NCI-H1417 (cell line): ENCODE results near the gene UHRF1.
"Not testable (repeated sequence)": the region's sequence is repeated elsewhere in the genome, so short reads cannot be mapped to it uniquely, and the experiment has no call there.

Source experiments
- DNase-seq, 3 experiments: peaks; one replicate each; lab custom pipeline; 2025; lab: John Stamatoyannopoulos, UW

UHRF1 gene

DNA sequence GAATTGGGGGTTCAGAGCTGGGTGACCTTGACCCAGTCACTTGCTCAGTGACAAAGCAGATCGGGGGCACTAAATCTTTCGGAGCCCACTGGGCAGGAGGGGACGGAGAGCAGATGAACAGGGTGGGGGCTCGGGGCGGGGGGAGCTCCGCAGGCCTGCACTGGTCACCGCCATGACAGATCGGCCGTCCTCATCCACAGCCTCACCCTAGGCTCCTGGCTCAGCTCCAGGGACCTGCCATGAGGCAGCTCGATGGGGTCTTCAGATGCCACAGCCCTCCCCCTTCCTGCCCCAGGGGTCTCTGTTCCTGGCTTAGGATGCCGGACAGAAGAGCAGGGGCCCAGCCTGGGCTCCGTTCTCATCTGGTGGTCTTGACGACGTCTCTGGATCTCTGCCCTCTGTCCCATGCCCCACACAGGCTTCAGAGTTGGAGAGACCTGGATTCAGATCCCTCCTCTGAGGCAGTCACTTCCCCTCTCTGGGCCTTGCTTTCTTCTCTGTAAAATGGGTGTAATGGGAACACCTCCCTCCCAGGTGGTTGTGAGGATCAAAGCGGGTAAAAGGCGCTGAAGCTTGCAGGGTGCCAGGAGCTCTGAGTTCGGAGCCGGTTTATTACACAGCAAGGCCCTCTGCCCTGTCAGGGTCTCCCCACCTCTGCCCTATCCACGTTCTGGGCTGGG is 62.7 kb downstream of the UHRF1 start:
- DNase-seq, result no peak

DNA sequence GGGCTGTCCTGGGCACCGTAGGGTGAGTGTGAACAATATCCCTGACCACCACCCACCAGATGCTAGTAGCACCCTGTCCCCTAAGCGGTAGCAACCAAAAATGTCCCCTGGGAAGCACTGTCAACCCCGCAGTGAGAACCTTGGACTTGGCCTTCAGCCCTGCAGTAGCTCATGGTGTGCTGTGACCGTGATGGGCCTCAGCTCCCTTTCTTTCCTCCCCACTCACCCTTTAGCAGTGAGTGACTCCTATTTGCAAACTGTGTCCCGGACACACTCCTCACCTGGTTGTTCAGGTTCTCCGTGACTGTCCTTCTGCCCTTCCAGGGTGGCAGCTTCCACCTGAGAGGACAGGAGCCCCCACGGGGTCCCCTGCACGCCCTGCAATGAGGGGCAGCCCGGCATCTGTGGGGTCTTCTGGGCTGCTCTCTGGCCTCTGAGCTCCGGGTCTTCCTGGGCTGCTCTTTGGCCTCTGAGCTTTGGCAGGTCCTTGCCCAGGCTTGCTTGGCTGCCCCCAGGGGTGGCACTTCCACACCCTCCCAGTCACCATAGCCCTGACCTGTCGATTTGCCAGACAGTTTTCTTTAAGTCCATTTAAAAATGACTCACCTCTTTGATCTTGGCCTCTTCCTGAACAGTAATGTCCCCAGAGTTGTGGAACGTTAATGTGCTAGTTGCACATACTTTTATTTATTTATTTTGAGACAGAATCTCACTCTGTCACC is 63.4 kb downstream of the UHRF1 start:
- no peak for DNase-seq

DNA sequence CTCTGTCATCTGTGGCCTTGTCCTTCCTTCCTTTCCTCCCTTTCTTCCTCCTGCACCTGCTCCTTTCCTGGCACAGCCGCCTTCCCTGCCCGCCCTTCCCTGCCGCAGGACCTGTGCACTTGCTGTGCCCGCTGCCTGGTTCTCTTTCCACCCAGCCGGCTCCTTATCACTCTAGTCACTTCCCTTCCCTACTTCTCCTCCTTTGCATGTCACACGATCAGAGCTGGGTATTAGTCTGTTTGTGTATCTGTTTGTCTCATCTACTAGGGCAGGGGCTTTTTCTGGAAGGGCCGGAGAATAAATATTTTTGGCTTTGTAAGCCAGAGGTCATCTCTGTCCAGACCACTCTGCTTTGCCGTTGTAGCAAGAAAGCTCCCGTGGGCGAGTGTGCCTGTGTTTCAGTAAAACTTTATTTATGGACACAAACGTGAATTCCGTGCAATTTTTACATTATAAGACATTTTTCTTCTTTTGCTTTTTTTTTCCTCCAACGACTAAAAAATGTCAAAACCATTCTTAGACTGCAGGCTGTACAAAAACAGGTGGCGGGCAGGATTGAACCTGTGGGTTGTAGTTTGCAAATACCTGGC is 65.7 kb downstream of the UHRF1 start:
- no peak for DNase-seq

DNA sequence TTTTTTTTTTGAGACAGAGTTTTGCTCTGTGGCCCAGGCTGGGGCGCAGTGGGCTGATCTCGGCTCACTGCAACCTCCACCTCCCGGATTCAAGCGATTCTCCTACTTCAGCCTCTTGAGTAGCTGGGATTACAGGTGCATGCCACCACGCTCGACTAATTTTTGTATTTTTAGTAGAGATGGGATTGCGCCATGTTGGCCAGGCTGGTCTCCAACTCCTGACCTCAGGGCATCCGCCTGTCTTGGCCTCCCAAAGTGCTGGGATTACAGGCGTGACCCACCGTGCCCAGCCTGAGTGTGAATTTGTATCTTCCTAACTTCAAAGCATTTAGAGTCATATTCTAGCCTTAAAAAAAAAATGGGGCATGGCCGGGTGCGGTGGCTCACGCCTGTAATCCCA is 66.3 kb downstream of the UHRF1 start:
- not testable (repeated sequence) for DNase-seq

DNA sequence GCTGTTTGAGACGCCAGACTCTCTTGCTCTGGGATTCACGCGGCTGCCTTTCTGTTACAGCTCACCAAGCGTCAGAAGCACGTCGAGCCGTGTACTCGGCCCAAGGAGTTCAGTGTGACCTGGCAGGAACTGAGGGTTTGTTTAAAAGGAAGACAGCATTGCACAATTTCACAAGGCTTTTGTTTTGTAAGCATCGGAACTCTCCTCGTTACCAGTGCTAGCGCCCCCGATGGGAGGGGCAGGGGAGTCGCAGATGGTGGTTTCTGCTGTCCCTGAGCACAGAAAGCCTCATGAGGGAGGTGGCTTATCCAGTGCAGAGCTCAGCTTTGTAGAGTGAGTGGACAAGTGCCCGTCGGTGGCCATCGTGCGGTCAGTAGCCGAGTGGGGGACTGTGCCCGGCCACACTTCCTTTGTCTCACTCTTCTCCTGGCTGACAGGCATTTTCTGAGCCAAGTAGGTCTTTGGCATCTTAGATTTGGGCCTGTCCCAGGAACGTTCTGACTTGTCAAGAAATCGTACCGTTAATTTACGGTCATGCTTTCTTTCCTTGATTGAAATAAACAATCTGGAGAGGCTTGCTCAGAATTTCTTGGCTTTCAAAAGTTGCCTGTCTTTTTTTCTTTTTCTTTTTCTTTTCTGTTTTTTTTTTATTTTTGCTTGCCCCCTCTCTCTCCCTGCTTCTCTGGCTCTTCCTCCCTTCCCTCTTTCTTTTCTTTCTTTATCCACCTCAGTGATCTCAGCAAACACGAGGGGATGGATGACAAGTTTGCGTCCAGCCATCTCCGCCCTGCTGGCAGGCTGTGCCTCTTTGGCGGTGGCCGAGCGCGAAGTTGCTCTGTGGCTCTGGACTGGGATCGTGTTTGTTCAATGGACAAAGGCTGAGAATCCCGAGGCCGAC is 67.3 kb downstream of the UHRF1 start:
- no peak for DNase-seq

DNA sequence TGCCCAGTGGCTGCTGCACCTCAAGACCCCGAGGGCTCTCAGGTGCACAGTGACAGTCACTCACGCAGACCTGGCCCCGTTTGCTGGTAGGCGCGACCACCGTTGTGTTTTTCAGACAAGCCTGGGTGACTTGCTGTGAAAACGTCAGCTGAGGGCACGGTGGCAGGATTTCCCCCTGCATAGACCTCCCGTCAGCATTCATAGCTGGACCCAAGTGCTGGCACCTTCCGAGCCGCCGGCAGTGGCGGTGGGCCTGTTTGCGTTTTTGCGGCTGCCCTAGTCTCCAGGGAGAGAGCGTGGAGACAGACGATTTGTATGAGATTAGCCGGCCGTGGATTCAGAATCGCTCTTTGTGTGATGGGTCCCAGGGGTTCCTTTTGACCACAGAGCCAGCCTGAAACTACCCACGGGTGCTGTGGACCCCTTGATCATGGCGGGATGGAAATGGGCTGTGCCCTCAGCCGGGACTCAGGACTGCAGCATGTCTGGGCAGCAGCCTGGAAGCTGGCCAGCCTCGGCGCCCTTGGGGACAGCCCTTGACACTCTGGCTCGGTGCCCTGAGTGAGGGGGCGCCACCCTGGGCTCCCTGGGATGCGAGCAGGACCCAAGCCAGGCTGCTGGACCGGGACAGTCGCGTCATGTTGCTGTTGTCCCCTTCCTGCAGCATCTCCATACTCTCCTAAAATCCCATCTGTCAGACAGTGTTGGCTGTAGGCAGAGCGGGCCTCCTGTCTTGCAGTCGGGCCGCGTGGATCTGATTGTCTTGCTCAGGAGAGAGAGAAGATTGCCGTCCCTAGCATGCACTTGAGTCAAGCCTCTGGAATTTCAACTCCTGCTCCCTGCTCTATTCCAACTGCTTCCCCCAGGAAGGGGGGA is 68.2 kb downstream of the UHRF1 start:
- DNase-seq, result peak in 1 of 3 experiments; percentile 24

DNA sequence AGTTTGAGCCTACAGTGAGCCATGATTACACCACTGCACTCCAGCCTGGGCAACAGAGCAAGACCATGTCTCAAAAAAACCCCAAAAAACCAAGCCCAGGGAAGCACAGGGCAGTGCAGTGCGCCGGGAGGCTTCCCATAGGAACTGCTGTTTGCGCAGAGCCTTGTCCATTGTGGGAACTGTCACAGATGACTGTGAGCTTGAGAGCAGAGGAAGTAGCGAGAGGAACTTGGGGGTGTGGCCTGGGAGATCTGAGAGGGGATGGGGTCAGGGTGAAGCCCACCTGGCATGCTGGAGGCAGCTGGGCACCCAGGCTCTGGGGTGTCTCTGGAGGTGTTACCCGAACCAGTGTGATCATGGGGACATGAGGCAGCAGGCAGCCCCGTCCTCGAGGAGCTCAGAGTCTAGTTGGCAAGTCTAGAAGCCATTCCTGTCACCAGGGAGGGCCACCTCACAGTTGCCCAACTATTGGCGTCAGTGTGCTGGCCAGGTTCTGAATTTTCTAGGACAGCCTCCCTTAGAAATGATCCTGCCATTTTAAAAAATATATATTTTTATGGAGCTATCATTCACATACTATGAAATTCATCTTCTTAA is 70.0 kb downstream of the UHRF1 start:
- no peak for DNase-seq

DNA sequence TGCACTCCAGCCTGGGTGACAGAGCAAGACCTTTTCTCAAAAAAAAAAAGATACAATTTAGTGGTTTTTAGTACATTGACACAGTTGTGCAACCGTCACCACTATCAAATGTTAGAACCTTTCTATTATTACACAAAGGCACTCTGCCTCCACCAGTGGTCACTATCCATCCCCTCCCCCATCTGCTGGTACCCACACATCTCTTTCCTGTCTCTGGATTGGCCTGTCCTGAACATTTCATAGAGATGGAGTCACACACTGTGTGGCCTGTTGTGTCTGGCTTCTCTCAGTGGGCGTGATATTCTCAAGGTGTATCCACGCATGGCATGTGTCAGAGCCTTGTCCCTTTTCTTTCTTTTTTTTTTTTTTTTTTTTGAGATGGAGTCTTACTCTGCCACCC is 70.8 kb downstream of the UHRF1 start:
- no peak for DNase-seq

DNA sequence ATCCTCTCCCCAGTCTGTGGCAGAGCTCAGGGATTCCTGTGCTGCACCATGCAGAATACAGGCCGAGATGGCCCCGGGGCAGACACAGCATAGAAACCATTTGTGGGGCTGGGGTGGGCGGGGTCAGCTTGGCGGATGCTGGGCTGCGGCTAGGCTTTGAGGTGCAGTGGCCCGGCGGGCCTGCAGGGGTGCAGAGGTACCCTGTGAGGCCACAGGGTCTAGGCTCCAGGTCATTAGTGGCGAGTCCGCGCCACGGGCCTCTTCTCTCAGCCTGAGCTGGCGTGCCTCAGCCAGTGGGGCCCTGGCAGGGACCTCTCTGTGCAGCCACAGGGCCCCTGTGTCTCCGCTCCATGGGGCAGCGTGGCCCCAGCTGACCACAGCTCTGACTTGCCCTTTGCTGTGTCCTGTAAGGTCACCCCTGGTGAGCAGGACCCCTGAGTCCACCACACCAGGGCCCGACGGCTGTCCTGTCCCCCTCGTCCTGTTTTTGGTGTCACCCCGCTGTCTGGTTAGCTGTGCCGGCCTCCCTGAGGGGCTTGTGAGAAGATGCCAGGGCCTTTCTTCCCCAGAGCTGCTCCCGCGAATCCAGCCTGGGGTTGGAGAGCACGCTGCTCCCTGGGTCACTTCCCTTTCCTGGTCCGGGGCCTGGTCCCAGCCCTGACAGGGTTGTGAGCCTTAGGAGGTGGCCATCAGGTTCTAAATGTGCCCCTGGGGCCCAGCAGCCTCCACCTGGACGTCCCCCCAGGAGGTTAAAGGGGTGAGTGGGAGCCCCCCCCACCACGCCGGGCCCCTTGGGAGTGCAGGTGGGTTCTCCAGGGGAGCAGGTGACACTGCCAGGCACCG is 71.8 kb downstream of the UHRF1 start:
- no peak for DNase-seq

DNA sequence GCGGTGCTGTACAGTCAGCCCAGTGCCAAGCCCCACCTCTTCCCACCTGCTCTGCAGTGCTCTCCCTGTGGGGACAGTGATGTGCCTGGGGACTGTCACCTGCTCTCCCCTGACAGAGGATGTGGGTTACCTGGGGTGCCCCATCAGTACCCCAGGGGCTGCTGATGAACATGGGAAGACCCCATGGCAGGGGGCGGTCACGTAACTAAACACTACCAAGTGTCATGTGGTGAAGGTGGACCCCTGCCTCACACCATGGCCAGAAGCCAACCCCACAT is 72.3 kb downstream of the UHRF1 start:
- no peak for DNase-seq

DNA sequence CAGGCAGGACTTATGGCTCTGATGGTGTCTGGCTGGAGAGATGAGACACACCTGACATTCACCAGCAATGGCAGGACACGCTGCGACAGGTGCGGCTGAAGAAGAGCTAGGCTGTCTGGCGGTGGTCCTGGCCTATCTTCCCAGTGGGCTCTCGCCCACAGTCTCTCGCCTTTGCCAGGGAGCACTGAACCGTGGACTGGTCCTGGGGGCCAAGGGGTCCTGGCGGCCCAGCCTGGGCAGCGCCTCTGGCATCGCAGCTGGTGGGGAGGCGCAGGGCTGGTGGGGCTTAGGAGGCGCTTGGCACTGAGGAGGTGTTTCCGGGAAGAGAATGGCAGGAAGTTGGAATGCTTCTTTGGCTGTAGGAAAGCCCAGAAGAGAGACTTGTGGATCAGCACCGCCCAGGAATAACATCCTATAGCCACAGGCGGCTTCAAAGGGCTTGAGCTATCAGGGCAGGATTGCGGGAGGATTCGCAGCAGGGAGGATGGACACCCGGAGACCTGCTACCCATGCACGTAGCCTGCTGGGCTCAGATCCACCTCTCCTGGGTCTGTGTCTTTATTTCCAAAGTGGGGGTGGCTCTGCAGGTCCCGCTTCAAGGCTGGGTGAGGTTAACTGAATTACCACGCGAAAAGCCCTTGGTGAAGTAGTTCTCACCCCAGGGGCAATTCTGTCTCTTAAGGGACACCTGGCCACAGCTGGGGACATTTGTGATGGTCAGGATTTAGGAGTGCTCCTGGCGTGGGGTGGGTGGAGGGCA is 74.2 kb downstream of the UHRF1 start:
- DNase-seq, result peak in 1 of 3 experiments; percentile 20

DNA sequence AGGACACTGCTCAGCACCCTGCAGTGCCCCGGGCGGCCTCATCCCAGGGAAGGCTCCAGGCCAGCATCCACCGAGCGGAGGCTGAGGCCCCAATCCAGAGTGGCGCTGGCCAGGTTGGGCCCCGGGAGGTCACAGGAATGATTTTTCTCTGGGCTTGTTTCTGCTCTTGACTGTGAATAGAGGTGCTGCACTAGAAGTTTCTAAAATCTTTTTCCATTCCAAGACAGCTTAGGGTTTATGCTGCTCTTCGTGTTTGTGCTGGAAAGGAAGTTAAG is 74.7 kb downstream of the UHRF1 start:
- no peak for DNase-seq

DNA sequence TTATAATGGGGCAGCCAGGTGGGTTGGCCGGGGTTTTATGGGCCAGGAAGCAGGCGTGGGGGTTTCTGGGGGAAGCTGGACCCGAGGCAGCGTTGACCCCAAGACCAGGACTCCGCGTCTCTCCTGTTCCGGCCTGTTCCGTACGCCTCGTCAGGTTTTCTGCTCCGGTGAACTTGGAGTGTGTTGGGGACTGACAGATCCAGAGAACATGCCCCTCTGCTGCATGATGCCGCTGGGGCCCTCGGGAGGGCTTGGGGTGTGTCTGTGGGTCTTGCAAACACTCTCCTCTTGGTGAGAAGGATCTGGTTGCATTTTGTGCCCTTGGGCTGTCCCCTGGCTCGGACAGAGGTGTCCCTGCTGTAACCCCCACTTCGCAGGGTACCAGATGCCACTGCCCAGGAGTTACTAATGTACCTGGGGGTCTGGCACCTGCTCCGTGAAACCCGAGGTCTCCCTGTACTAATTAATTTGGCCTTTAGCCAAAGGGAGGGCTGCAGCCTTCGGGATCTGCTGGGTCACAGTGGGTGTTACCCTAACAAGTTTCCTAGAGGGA is 75.2 kb downstream of the UHRF1 start:
- DNase-seq, result peak; percentile 23 to 83 (median 61)

DNA sequence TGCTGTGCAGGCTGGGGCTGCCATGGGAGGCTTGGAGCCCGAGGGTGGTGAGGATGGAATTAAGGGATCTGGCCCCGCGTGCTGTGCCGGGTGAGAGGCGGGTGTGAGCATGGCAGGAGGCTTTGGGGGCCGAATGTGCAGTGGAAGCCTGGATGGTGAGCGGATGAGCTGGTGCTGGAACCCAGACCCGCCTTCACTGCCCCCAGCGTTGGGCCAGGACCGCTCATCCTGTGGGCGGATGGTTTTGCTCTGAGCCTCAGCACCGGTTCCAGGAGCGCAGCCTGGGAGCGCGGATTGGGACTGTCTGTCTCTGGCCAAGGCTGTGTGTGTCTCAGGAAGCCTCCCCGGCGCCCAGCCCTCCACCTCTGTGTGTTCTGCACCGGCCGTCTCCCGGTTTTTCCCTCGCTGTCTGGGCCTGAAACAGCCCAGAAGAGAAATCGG is 76.3 kb downstream of the UHRF1 start:
- DNase-seq, result no peak

DNA sequence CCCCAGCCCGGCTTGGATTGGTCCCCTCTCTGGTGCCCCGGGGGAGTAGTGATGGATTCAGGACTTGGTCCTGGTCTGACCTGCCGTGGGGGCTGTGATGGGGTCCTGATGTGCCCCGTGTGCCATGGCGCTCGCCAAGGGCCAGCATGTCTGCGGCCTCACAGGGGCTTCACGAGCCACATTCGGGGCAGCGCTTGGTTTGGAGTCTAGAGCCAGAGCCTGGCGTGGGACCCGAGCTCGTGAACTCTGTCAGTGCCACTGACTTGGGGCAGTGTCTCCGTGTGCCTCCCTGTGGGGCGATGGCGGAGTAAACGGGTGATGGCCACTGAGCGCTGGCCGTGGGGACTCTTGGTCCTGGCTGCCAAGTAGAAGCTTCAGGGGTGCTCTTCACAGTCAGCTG is 76.8 kb downstream of the UHRF1 start:
- DNase-seq, result no peak

DNA sequence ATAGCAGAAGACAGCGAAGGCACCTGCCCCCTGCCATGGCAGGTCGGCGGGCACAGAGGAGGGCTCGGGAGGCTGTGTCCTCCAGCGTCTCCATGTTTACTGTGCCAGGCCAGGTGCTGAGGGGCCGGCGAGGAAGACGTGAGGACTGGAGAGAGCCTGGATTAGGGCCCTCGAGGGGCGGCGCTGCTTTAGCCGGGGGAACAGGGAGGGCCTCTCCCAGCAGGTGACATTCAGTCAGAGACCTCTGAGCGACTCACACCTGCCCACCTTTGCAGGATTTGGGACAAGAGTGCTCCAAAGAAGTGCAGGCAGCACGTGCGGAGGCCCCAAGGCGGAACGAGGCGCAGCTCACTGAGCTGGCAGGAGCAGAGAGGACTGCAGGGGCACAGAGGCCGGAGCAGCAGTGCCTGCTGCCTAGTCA is 77.2 kb downstream of the UHRF1 start:
- peak in 2 of 3 experiments; percentile 47 to 76 for DNase-seq

DNA sequence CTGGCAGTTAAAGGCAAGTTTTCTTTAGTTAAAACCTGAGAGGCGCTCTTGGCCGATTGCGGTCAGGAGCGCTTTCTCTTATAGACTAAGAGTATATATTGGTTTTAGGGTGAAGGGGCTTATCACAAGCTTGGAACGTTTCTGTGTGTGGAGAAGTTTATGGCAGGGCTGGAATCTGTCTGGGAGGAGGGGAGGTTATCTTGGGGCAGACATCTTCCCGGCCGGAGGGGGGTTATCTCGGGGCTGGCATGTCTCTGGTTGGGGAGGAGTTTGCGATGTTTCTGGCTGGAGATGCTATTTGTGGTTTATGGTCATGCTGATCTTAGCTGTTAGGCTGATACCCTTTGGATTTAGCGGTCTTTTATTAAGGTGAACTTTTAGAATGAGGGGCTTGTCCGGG is 78.0 kb downstream of the UHRF1 start:
- no peak for DNase-seq

DNA sequence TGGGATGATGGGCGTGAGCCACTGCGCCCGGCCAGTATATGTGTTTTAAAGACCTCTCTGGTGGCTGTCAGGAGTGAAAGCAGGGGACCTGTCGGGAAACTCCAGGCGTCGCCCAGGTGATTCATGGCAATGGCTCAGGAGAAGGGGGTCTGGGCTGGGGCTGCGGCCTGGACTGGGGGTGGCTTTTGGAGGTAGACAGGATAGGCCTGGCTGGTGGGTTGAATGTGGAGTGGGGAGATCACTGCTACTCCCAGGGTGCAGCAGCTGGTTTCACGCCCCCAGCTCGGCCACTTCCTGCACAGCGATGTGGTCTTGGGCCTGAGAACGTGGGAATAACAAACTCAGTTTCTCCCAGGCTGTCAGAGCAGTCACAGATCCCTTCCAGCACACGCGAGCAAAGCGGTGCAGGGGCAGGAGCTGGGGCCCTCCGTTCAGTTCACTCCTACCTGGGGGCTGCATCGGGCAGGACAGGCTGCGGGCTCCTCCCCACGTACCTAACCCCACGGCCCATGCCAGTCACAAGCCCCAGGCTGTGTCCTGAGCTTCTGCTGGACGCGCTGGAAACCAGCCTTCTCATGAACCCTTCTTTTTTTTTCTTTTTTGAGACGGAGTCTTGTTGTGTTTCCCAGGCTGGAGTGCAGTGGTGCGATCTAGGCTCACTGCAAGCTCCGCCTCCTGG is 78.5 kb downstream of the UHRF1 start:
- no peak for DNase-seq

DNA sequence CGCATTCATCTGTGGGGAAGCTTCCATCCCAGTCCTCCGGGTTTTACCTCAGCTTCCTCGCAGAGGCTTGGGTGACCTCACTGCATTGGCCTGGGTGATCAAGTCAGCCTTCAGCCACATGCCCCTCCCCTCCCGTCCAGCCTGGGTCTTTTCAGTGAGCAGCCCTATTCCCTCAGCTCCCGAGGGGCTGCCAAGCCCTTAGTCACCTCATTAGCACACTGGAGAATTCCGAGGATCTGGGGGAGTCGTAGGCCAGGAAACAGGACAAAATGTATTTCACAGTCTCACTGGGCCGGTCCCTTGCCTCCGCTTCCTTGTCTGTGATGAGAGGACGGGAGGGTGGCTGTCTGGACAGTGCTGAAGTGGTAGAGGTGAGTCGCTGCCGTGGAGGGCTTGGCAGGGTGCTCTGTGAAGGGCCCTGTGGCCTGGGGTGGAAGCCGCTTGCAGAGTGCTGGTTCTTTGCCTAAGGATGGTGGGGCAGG is 79.5 kb downstream of the UHRF1 start:
- no peak for DNase-seq
